Activated CD8-positive, alpha-beta memory T cell treated with anti-CD3 and anti-CD28 coated beads for 24 hours (primary cell): ENCODE data around the gene MAST3.
"Not testable (repeated sequence)": the region's sequence is repeated elsewhere in the genome, so short reads cannot be mapped to it uniquely, and the experiment has no call there.

Experiments used
- DNase-seq: peaks from one replicate; pipeline ENCODE4 v3.0.0-alpha.2; 2020

The MAST3 gene

DNA sequence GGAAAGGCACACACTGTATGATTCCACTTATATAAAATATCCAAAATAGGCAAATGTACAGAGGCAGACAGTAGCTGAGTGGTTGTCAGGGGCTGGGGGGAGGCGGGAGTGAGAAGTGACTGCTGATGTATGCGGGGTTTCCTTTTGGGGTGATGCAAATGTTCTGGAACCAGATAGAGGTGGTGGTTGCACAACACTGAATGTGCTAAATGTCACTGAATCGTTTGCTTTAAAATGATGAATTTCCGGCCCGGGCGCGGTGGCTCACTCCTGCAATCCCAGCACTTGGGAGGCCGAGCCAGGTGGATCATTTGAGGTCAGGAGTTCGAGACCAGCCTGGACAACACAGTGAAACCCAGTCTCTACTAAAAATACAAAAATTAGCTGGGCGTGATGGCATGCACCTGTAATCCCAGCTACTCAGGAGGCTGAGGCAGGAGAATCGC lies 8.5 kb upstream of the MAST3 start:
- DNase-seq: peak; percentile 82

GRCh38 chr19:18089726-18090125 lies 7.9 kb upstream of the MAST3 start:
- no peak for DNase-seq

DNA sequence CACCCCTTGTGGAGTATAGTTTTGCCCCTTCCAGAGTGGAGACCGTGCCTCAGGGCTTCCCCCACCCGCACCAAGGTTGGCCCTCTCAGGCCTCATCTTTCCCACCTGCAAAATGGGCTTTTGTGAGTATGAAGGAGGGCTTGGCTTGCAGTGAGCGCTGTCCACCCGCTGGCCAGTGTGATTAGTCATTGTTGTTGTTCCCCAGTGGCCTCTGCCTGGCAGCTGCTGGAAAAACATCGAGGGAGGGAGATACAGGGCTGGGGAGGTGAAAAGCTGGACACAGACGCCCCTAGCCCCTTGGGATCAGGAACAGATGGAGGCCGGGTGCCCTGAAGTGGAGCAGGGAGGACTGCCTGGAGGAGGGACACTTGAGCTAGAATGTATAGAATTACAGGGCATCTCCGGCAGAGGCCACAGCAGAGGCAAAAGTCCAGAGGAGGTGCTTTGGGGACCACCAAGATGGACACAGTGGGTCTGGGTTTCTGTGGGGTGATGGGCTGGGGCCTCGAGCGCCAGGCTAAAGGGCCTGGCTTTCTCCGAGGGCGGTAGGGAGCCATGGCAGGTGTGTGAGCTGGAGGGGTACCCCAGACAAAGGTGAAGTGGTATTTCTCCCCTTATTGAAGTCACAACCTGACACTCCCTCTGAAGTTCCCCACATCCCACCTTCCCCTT lies 6.9 kb upstream of the MAST3 start:
- no peak for DNase-seq

DNA sequence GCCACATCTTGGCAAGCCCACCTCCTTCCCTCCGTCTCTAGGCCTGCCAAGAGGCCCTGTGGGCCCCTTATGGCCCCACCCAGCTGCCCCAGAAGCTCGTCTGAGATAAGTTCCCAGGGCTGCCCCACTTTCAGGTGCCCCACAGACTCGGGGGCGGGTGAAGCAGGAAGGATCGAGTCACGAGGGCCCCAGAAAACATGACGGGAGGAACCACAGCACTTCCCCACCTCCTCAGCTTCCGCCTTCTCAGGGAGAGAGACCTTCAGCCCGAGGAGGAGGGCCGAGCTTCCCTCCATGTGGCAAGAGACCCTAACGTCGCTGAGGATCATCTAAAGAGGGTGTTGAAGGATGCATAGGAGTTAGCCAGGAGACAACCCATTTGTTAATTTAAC lies 6.4 kb upstream of the MAST3 start:
- peak; percentile 90 for DNase-seq

- DNase-seq: no peak
Observed at GRCh38 chr19:18093439-18094161, 4.0 kb upstream of the MAST3 start.

- no peak for DNase-seq
Observed at GRCh38 chr19:18096258-18096657, 1.3 kb upstream of the MAST3 start.

- DNase-seq: peak; percentile 64
Observed at GRCh38 chr19:18097993-18098890, 664 bp downstream of the MAST3 start.

- DNase-seq: peak; percentile 72
Observed at GRCh38 chr19:18098891-18099622, 1.5 kb downstream of the MAST3 start.

GRCh38 chr19:18099623-18099995 lies 2.0 kb downstream of the MAST3 start:
- DNase-seq: no peak

DNA sequence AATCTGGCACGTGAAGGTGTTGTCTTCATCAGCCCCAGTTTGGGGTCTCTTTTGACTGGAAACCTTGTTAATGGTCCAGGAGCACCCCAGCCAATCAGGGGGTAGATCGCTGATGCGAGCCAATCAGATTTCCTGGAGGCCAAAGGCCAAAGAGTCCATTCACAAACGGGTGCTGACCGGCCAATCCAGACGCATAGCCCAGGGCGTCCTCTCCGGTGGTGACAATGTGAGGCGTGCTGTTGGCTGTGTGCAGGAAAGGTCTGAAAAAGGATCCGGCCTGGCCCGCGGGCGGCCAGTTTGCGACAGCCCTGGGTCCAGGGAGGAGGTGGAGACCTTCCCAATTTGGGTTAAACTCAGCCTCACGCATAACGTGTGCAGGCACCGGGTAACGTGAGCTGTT lies 3.1 kb downstream of the MAST3 start:
- no peak for DNase-seq

GRCh38 chr19:18101268-18101667 lies 3.7 kb downstream of the MAST3 start:
- DNase-seq: no peak

- no peak for DNase-seq
Observed at GRCh38 chr19:18102916-18103542, 5.5 kb downstream of the MAST3 start.

GRCh38 chr19:18104793-18105131 lies 7.2 kb downstream of the MAST3 start:
- DNase-seq: no peak

- DNase-seq: not testable (repeated sequence)
Observed at GRCh38 chr19:18105259-18105658, 7.7 kb downstream of the MAST3 start.

DNA sequence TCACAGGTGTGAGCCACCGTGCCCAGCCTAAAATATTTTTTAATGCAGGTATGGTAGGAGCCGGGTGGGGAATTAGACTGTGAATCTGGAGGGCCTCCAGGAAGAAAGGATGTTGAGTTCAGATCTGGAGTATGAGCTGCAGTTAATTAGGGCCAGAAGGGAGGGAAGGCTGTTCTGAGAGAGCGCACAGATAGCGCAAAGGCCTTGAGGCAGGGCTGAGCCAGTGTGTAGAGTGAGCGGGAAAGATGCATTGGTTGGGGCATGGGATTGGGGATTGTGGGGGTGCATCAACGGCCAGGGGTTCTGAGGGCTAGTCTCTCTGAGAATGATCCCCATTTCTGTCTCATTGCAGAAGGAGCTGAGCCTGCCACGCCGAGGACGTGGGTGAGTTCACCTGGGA lies 9.7 kb downstream of the MAST3 start:
- DNase-seq: no peak

DNA sequence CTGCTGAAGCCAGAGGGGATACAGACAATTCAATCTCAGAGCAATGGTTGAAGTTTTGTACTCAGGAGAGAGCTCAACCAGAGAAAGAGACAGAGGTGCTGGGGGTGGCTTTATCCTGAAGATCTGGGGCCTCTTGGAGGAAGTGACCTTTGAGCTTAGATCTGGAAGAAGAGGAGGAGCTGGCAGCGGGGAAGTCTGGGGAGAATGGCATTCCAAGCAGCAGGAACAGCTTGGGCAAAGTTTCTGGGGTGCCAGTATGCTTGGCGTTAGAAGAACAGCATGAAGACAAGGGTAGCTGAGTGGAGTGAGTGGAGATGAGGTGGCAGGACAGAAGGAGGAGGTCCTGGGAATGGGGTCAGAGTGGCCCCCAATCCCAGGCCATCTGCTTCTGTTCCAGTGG lies 11.3 kb downstream of the MAST3 start:
- no peak for DNase-seq

DNA sequence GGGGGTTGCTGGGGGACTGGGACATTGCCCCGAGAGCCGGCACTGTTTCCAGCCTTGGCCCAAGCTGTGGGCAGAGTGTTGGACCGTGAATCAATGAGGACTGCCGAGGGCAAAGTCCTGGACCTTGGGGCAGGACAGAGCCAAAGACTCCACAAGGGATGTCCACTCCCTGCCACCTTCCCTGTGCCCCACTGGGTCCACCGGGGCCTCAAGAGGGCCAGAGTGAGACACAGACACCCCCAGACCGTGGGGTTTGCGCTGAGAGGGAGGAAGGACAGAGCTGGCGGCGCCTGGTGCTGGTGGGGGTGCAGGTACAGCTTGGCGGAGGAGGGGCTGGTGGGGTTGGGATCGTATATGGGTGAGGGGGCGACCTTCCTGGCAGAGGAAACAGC lies 11.8 kb downstream of the MAST3 start:
- DNase-seq: no peak

- peak; percentile 85 for DNase-seq
Observed at GRCh38 chr19:18109733-18110608, 12.4 kb downstream of the MAST3 start.

DNA sequence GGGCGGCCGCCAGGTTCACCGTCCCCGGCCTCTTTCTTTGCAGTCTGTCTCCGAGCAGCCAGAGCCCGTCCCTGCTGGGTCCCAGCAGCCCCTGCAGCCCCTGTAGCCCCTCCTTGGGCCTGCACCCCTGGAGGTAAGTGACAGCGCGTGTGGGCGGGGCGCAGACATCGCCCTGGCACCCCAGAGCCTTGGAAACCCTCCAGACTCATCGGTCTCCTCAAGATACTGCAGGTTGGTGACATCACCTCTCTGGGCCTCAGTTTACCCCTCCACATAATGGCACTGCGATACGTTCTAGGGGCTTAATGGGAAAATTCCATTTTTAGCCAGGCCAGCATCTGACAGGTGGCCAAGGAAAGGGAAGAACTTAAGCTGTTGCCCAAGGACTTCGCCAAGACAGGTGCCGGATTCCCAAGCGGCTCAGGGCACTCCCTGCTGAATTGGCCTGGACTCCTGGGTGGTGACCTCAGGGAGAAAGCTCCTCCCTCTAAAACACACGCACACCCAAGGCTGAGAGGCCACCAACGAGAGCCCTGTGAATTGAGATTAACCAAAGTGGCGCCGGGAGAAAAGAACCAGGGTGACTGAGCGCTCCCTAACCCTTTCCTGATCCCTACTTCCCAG lies 13.1 kb downstream of the MAST3 start:
- no peak for DNase-seq

DNA sequence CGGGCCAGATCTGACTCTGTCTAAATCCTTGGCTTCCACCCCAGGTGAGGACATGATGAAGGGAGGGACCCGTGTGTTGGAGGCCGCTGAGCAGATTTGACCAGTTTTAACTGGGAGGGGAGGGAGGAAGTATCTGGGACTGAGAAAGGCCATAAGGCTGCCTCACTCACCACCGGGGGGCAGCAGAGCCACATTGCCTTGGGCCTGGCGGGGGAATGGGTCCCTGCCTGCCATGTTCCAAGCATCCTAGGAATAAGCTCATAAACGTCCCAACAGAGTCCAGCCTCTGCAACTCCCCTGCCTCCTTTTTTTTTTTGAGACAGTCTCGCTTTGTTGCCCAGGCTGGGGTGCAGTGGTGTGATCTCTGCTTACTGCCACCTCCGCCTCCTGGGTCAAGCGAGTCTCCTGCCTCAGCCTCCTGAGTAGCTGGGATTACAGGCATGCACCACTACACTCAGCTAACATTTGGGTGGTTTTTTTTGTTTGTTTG lies 15.5 kb downstream of the MAST3 start:
- DNase-seq: peak; percentile 93

GRCh38 chr19:18113827-18114226 lies 16.2 kb downstream of the MAST3 start:
- no peak for DNase-seq
